Upper lobe of right lung (tissue), 1 donor: ENCODE data around the gene TLR9. TPM values are rescaled to one million over a fixed set of nuclear protein-coding genes. Genes with fewer than 3 reads are reported as not detected.
A peak's percentile ranks its signal among the peaks of the same experiment; 100 is the strongest.

Source experiments
- ATAC-seq: fragments of 200-7000 bp; cut with Tn5 transposase; one replicate; pipeline ENCODE4 v1.9.1; 2020; ENCODE audit warnings: mild to moderate bottlenecking, moderate library complexity
- DNase-seq: peaks from one replicate; pipeline ENCODE4 v3.0.0-alpha.2; 2020
- H3K27ac ChIP-seq: fragments of 200-600 bp; one replicate; pipeline ENCODE4 v1.8.0; 2022
- H3K27me3 ChIP-seq: fragments of 200-600 bp; one replicate; pipeline ENCODE4 v1.8.0; 2022; ENCODE audit warnings: mild to moderate bottlenecking
- H3K36me3 ChIP-seq: fragments of 200-600 bp; one replicate; pipeline ENCODE4 v1.8.0; 2022
- H3K4me1 ChIP-seq: fragments of 200-600 bp; one replicate; pipeline ENCODE4 v1.8.0; 2022
- H3K4me3 ChIP-seq: fragments of 200-600 bp; one replicate; pipeline ENCODE4 v1.8.0; 2022; ENCODE audit warnings: mild to moderate bottlenecking
- H3K9me3 ChIP-seq: fragments of 200-600 bp; one replicate; pipeline ENCODE4 v1.8.0; 2022
- intact Hi-C: fragments of 100-400 bp; cut with DNase I; formaldehyde crosslinking; loops from one replicate; pipeline ENCODE4 v1.11.0; 2022
- total RNA-seq: library from RNA; stranded (reverse); fragmentation: NEBNext Ultra II Directional; extraction: Animal tissue kit (Norgen Biotek cat#: 25700); gene quantifications from one replicate; pipeline ENCODE4 v1.2.1, GENCODE V29; 2021
- TF ChIP-seq, protein P1 (sequence below): fragments of 200-600 bp; IDR thresholded peaks from one replicate; pipeline ENCODE4 v1.8.0; 2022; ENCODE audit warnings: antibody characterized with exemption
- donor health status: DM: no; HTN: yes; CAD: no; lungs with severe emphysema.

TLR9 gene
- total RNA-seq, 1 donor from 2014 or later = 0.87 TPM

DNA sequence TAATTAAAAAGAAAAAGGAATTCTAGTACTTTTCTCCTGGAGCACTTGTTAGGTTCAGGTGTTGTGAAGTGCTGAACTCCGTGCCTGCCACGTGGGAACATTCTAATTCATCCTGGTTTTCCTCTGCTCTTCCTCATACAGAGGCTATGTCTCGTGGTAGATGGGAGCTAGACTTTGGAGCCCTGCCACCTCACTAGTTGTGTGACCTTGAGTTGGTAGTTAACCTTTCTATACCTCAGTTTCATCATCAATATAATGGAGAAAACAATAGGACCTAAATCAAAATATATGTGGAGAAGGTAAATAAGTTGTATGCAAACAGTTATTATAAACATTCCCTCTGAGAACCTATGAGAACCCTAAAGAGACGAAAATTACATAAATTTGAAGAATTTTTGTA is 16.9 kb downstream of the TLR9 start:
- no peaks in the 10 kb centered on the region for H3K27me3 ChIP-seq
- intact Hi-C loops = no loop called here
- no peak overlapping the region for H3K27ac ChIP-seq
- no peak overlapping the region for H3K4me3 ChIP-seq
- TF ChIP-seq, protein P1, sequence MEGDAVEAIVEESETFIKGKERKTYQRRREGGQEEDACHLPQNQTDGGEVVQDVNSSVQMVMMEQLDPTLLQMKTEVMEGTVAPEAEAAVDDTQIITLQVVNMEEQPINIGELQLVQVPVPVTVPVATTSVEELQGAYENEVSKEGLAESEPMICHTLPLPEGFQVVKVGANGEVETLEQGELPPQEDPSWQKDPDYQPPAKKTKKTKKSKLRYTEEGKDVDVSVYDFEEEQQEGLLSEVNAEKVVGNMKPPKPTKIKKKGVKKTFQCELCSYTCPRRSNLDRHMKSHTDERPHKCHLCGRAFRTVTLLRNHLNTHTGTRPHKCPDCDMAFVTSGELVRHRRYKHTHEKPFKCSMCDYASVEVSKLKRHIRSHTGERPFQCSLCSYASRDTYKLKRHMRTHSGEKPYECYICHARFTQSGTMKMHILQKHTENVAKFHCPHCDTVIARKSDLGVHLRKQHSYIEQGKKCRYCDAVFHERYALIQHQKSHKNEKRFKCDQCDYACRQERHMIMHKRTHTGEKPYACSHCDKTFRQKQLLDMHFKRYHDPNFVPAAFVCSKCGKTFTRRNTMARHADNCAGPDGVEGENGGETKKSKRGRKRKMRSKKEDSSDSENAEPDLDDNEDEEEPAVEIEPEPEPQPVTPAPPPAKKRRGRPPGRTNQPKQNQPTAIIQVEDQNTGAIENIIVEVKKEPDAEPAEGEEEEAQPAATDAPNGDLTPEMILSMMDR = no peak
- peaks cover 16% of the 10 kb centered on the region for H3K4me1 ChIP-seq
- H3K36me3 ChIP-seq = peaks cover 100% of the 10 kb centered on the region
- no peaks in the 10 kb centered on the region for H3K9me3 ChIP-seq
- no peak for DNase-seq
- ATAC-seq = no peak

GRCh38 chr3:52205727-52206372 is 19.6 kb downstream of the TLR9 start:
- peaks cover 32% of the 10 kb centered on the region for H3K4me1 ChIP-seq
- intact Hi-C loops = no loop called here
- no peak overlapping the region for H3K27ac ChIP-seq
- H3K27me3 ChIP-seq = no peaks in the 10 kb centered on the region
- H3K9me3 ChIP-seq = no peaks in the 10 kb centered on the region
- ATAC-seq (peak; percentile 35), DNase-seq (no peak)
- no peak overlapping the region for H3K4me3 ChIP-seq
- H3K36me3 ChIP-seq = peaks cover 97% of the 10 kb centered on the region
- TF ChIP-seq, protein P1 = no peak

- TF ChIP-seq, protein P1 = no peak
- Histone ChIP-seq H3K27ac (no peak overlapping the region), H3K4me1 (peaks cover 41% of the 10 kb centered on the region), H3K9me3 (no peaks in the 10 kb centered on the region), H3K36me3 (peaks cover 89% of the 10 kb centered on the region), H3K4me3 (no peak overlapping the region), H3K27me3 (no peaks in the 10 kb centered on the region)
- intact Hi-C loops = no loop called here
- ATAC-seq (peak; percentile 34), DNase-seq (no peak)
Measured at GRCh38 chr3:52204337-52205073, 20.9 kb downstream of the TLR9 start.

- Histone ChIP-seq H3K4me1 (peaks cover 49% of the 10 kb centered on the region), H3K4me3 (no peak overlapping the region)
Measured at GRCh38 chr3:52203701-52204100, 21.7 kb downstream of the TLR9 start.

DNA sequence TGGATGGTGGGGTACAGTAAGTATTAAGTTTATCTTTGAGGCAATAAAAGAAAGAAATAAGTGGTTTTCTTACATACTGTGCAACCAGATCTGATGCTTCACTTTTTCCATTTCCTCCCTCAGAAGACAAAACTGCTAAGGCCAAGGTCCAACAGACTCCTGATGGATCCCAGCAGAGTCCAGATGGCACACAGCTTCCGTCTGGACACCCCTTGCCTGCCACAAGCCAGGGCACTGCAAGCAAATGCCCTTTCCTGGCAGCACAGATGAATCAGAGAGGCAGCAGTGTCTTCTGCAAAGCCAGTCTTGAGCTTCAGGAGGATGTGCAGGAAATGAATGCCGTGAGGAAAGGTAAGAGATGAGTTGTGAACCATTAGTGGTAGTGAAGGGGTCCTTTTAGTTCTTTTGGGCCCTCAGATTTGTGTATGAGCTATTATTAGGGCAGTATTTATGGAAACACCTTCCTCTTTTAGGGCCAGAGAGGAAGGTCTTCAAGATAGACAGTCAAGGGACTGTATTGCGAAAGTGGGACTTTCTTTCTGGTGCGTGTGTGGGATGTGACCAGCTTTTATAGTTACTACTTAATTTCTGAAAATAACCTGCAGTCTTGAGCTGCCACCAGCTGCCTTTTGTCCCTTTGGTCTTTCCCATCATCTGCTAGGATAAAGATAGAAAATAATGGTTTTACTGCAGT is 22.9 kb downstream of the TLR9 start:
- intact Hi-C loops = no loop called here
- peaks cover 51% of the 10 kb centered on the region for H3K4me1 ChIP-seq
- TF ChIP-seq, protein P1 = no peak
- H3K9me3 ChIP-seq = no peaks in the 10 kb centered on the region
- no peaks in the 10 kb centered on the region for H3K27me3 ChIP-seq
- peaks cover 69% of the 10 kb centered on the region for H3K36me3 ChIP-seq
- ATAC-seq (peak; percentile 34), DNase-seq (no peak)
- peak overlapping the region; percentile 4 for H3K27ac ChIP-seq
- no peak overlapping the region for H3K4me3 ChIP-seq

More at GRCh38 chr3:52203701-52204100, 21.7 kb downstream of the TLR9 start:
- DNase-seq = no peak
- Histone ChIP-seq H3K9me3 (no peaks in the 10 kb centered on the region), H3K27me3 (no peaks in the 10 kb centered on the region), H3K27ac (no peak overlapping the region), H3K36me3 (peaks cover 81% of the 10 kb centered on the region)
- intact Hi-C loops = no loop called here
- TF ChIP-seq, protein P1 = no peak
- no peak for ATAC-seq
